GM23338 (cell line): Measurements from ENCODE around the gene CDC6. TPM values are rescaled to one million over a fixed set of nuclear protein-coding genes. Genes with fewer than 3 reads are reported as not detected.
A peak's percentile ranks its signal among the peaks of the same experiment; 100 is the strongest.

Experiments used
- ATAC-seq: fragments of 200-7000 bp; cut with Tn5 transposase; 3 replicates; pipeline ENCODE4 v1.9.1; 2020
- DNase-seq: peaks from one replicate; pipeline ENCODE4 v3.0.0-alpha.2; 2015; ENCODE audit warnings: low spot score
- H2AFZ ChIP-seq: fragments of 200-600 bp; sonication (generic); 2 replicates; pipeline ENCODE4 v1.8.0; 2016; ENCODE audit warnings: antibody characterized with exemption, mild to moderate bottlenecking, moderate library complexity
- H3F3A ChIP-seq: fragments of 200-600 bp; sonication (generic); replicated peaks from 2 replicates; pipeline ENCODE4 v1.8.0; 2017; ENCODE audit warnings: antibody characterized with exemption, mixed run types, low read depth
- H3K27ac ChIP-seq: fragments of 200-600 bp; sonication (generic); 2 replicates; pipeline ENCODE4 v1.6.1; 2016; ENCODE audit warnings: low read depth
- H3K27me3 ChIP-seq: fragments of 200-600 bp; sonication (generic); 2 replicates; pipeline ENCODE4 v1.8.0; 2016; ENCODE audit warnings: mild to moderate bottlenecking, mixed run types, moderate library complexity; ENCODE audit not compliant: insufficient read depth
- H3K36me3 ChIP-seq: fragments of 200-600 bp; sonication (generic); 2 replicates; pipeline ENCODE4 v1.8.0; 2016; ENCODE audit warnings: mild to moderate bottlenecking; ENCODE audit not compliant: insufficient read depth
- H3K4me1 ChIP-seq: fragments of 200-600 bp; sonication (generic); 2 replicates; pipeline ENCODE4 v1.8.0; 2016; ENCODE audit warnings: mild to moderate bottlenecking, moderate library complexity; ENCODE audit not compliant: insufficient read depth
- H3K4me2 ChIP-seq: fragments of 200-600 bp; sonication (generic); 2 replicates; pipeline ENCODE4 v1.7.1; 2017; ENCODE audit warnings: mixed run types
- H3K4me3 ChIP-seq: fragments of 200-600 bp; sonication (generic); 2 replicates; pipeline ENCODE4 v1.6.1; 2016; ENCODE audit warnings: mixed run types
- H3K79me2 ChIP-seq: fragments of 200-600 bp; sonication (generic); replicated peaks from 2 replicates; pipeline ENCODE4 v1.8.0; 2017; ENCODE audit warnings: mild to moderate bottlenecking; ENCODE audit not compliant: insufficient read depth
- H3K9me2 ChIP-seq: fragments of 200-600 bp; sonication (generic); 2 replicates; pipeline ENCODE4 v1.8.0; 2017; ENCODE audit not compliant: insufficient read depth
- H4K20me1 ChIP-seq: fragments of 200-600 bp; sonication (generic); replicated peaks from 2 replicates; pipeline ENCODE4 v1.8.0; 2017; ENCODE audit warnings: mild to moderate bottlenecking; ENCODE audit not compliant: insufficient read depth
- H3K27ac Mint-ChIP-seq: 2 replicates; pipeline ENCODE4 v1.8.0; 2020; ENCODE audit warnings: inconsistent platforms, mild to moderate bottlenecking, moderate library complexity, mixed read lengths
- H3K27me3 Mint-ChIP-seq: 3 replicates; pipeline ENCODE4 v1.8.0; 2022; ENCODE audit warnings: low read depth, mild to moderate bottlenecking, moderate library complexity, mixed read lengths, inconsistent platforms; ENCODE audit not compliant: insufficient read depth, poor library complexity
- H3K36me3 Mint-ChIP-seq: 3 replicates; pipeline ENCODE4 v1.8.0; 2021; ENCODE audit warnings: low read depth, mild to moderate bottlenecking, inconsistent platforms, moderate library complexity, mixed read lengths
- H3K4me1 Mint-ChIP-seq: 3 replicates; pipeline ENCODE4 v1.8.0; 2020; ENCODE audit warnings: mild to moderate bottlenecking, inconsistent platforms, mixed read lengths
- H3K4me3 Mint-ChIP-seq: 3 replicates; pipeline ENCODE4 v1.8.0; 2021; ENCODE audit warnings: moderate library complexity, mild to moderate bottlenecking, inconsistent platforms, mixed read lengths
- H3K9me3 Mint-ChIP-seq: 3 replicates; pipeline ENCODE4 v1.8.0; 2020; ENCODE audit warnings: moderate library complexity, mild to moderate bottlenecking, inconsistent platforms, mixed read lengths
- CREB1 ChIP-seq: fragments of 250-450 bp; sonication (Bioruptor Pico); IDR thresholded peaks from 2 replicates; pipeline ENCODE4 v1.5.0; 2020; ENCODE audit warnings: low read depth, mild to moderate bottlenecking, moderate library complexity
- ETS1 ChIP-seq: IDR thresholded peaks from 2 replicates; pipeline ENCODE4 v1.6.1; 2016; ENCODE audit warnings: antibody characterized with exemption
- EZH2 ChIP-seq: fragments of 200-600 bp; sonication (generic); IDR thresholded peaks from one replicate; pipeline ENCODE4 v1.8.0; 2017; ENCODE audit warnings: antibody characterized with exemption, mild to moderate bottlenecking, low read depth; ENCODE audit not compliant: unreplicated experiment
- JUNB ChIP-seq: IDR thresholded peaks from one replicate; pipeline ENCODE4 v1.6.1; 2016; ENCODE audit warnings: antibody characterized with exemption; ENCODE audit not compliant: unreplicated experiment
- NANOG ChIP-seq: IDR thresholded peaks from 2 replicates; pipeline ENCODE4 v1.6.1; 2016; ENCODE audit warnings: antibody characterized with exemption, borderline replicate concordance
- POLR2AphosphoS5 ChIP-seq: IDR thresholded peaks from 2 replicates; pipeline ENCODE4 v1.6.1; 2016; ENCODE audit warnings: antibody characterized with exemption, low read depth
- REST ChIP-seq: IDR thresholded peaks from one replicate; pipeline ENCODE4 v1.6.1; 2018; ENCODE audit warnings: antibody characterized with exemption; ENCODE audit not compliant: unreplicated experiment
- ZNF331 ChIP-seq: fragments of 250-450 bp; sonication (Bioruptor Pico); IDR thresholded peaks from 2 replicates; pipeline ENCODE4 v1.5.0; 2020; ENCODE audit warnings: low read depth, mild to moderate bottlenecking, moderate library complexity
- polyA plus RNA-seq: library from polyadenylated mRNA; unstranded; fragments of >200 nt; fragmentation: Nextera tagmentation; extraction: Ambion mirVana; gene quantifications from 2 replicates; pipeline ENCODE4 v1.2.1, GENCODE V29; 2016
- total RNA-seq: library from RNA; depleted of rRNA; stranded (reverse); fragments of >200 nt; shearing (Covaris generic); gene quantifications from 2 replicates; pipeline ENCODE4 v1.2.3, GENCODE V29; 2014

Gene CDC6
- total and polyA plus RNA-seq, 2 experiments from 2014 or later = 46.2 to 79.9 TPM

- Histone ChIP-seq H3K36me3 (no peaks in the 10 kb centered on the region; the same call in 1 of the 2 replicates), H3K79me2 (peaks cover 9% of the 10 kb centered on the region; the same call in 1 of the 2 replicates), H2AFZ (0 out of 2 replicates have a peak overlapping the region, but pooled peaks have one; percentile 74), H3K9me2 (no peaks in the 10 kb centered on the region), H3K4me2 (peak overlapping the region; percentile 99), H3F3A (peaks cover 30% of the 10 kb centered on the region), H3K27ac (no peak overlapping the region), H3K27me3 (peaks cover 46% of the 10 kb centered on the region), H4K20me1 (peaks cover 32% of the 10 kb centered on the region), H3K4me3 (peak overlapping the region; percentile 92), H3K4me1 (peaks cover 39% of the 10 kb centered on the region)
- DNase-seq = peak; percentile 91
- no peak overlapping the region for H3K27ac Mint-ChIP-seq
- TF ChIP-seq REST (no peak), CREB1 (CRISPR knock-in tag) (peak; percentile 73), POLR2AphosphoS5 (no peak), NANOG (no peak), ETS1 (no peak), EZH2 (no peak), JUNB (no peak), ZNF331 (CRISPR knock-in tag) (no peak)
- no peaks in the 10 kb centered on the region for H3K9me3 Mint-ChIP-seq
- peak; percentile 31 for ATAC-seq
- peaks cover 51% of the 10 kb centered on the region for H3K4me1 Mint-ChIP-seq
- peaks cover 61% of the 10 kb centered on the region for H3K27me3 Mint-ChIP-seq
- no peaks in the 10 kb centered on the region; the same call in 2 of the 3 replicates for H3K36me3 Mint-ChIP-seq
- H3K4me3 Mint-ChIP-seq = peak overlapping the region; percentile 76
These were observed 53.5 kb downstream of the CDC6 start for GRCh38 chr17:40340880-40341807.
